Calu3 (cell line): ENCODE data around the gene MTX2. TPM values are rescaled to one million over a fixed set of nuclear protein-coding genes. Genes with fewer than 3 reads are reported as not detected.

Experiments used
- Bru-seq: library from RNA; stranded (reverse); fragments of 400-500 nt; gene quantifications from one replicate; lab custom pipeline; 2021; lab: Mats Ljungman, UMichigan
- BruChase-seq, 2 experiments: library from RNA; stranded (reverse); fragments of 400-500 nt; gene quantifications; one replicate each; lab custom pipeline; 2021; lab: Mats Ljungman, UMichigan
- BruUV-seq: library from RNA; stranded (reverse); fragments of 400-500 nt; replicated peaks from 2 replicates; lab custom pipeline; 2021; lab: Mats Ljungman, UMichigan
- CTCF ChIA-PET: fragments of 300-600 bp; sonication (Branson Sonifier 250); formaldehyde crosslinking; loops from one replicate; lab custom pipeline; 2022; ENCODE audit warnings: antibody characterized with exemption; lab: Charles Lee
- DNase-seq: peaks from one replicate; pipeline ENCODE4 v3.0.0; 2022
- H3K27ac Mint-ChIP-seq: one replicate; pipeline ENCODE4 v1.8.0; 2022; ENCODE audit warnings: mixed read lengths; ENCODE audit not compliant: unreplicated experiment
- H3K27me3 Mint-ChIP-seq: one replicate; pipeline ENCODE4 v1.8.0; 2022; ENCODE audit warnings: mixed read lengths; ENCODE audit not compliant: unreplicated experiment
- H3K36me3 Mint-ChIP-seq: one replicate; pipeline ENCODE4 v1.8.0; 2022; ENCODE audit warnings: mild to moderate bottlenecking, moderate library complexity, mixed read lengths; ENCODE audit not compliant: insufficient read depth, unreplicated experiment
- H3K4me1 Mint-ChIP-seq: one replicate; pipeline ENCODE4 v1.8.0; 2022; ENCODE audit warnings: mild to moderate bottlenecking, low read depth, mixed read lengths; ENCODE audit not compliant: unreplicated experiment
- H3K4me3 Mint-ChIP-seq: one replicate; pipeline ENCODE4 v1.8.0; 2022; ENCODE audit warnings: mild to moderate bottlenecking, low read depth, moderate library complexity, mixed read lengths; ENCODE audit not compliant: unreplicated experiment
- H3K9me3 Mint-ChIP-seq: one replicate; pipeline ENCODE4 v1.8.0; 2022; ENCODE audit warnings: low read depth, mixed read lengths; ENCODE audit not compliant: unreplicated experiment
- intact Hi-C: fragments of 100-400 bp; cut with micrococcal nuclease; formaldehyde crosslinking; loops from one replicate; pipeline ENCODE4 v1.10.0; 2022; ENCODE audit not compliant: unreplicated experiment
- long read RNA-seq: library from polyadenylated mRNA; stranded (forward); transcript quantifications from one replicate; pipeline ENCODE4 v2.0.0, GENCODE V29; 2022
- total RNA-seq: library from RNA; stranded (reverse); gene quantifications from 2 replicates; pipeline ENCODE4 v1.2.3, GENCODE V29; 2022
- TF ChIP-seq, protein P1 (sequence below): fragments of 200-600 bp; IDR thresholded peaks from one replicate; pipeline ENCODE4 v1.8.0; 2022; ENCODE audit warnings: antibody characterized with exemption; ENCODE audit not compliant: unreplicated experiment

MTX2 gene
- total RNA-seq (36.0 and 44.7 TPM in 2 replicates), Bru-seq, nascent RNA (percentile 91 among the genes with signal in this experiment), BruChase-seq, experiment 1, labeled RNA remaining after a 6-hour chase (percentile 86 among the genes with signal in this experiment), BruChase-seq, experiment 2, labeled RNA remaining after a 2-hour chase (percentile 91 among the genes with signal in this experiment)
- long read RNA-seq, transcript MTX2-201 (10 exons, 1,364 nt), result major isoform, 87 of 102 reads
- long read RNA-seq, partial matches to known transcripts, result 3 of 102 reads
- long read RNA-seq, other reads (novel, unspliced or antisense), result 10 of 102 reads

DNA sequence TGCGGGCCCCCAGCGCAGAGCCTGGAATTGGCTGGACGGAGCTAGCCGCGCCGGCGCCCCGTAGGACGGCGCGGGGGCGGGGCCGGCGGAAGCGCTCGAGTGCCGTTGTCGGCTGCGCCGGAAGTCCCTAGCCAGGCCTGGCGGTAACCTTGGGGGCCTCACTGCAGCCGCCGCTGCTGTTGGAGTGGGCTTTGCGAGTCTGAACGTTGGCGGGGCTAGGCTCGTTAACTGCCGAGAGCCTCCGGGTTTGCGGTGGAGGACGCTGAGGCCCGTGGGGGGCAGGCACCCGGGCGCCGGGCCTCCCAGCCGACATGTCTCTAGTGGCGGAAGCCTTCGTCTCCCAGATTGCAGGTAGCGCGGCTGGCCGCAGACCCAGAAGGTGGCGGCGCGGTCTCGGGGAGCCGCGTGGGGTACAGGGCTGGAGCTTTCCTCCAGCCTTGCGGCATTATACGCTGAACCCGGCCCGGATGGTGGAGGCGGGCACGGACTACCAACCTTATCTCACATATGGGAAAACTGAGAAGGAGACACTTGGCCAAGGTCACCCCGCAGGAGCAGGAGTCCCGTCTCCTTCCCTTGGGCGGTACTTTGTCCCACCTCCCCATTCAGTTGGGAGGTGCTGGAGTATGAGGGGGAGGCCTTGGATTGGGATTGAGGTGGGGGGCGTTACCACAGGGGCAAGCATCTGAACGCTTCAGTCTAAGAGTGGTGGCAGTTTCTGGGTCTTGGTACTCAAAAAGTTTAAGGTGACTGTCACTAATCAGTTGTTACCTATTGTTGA lies at the start of gene MTX2:
TSS of gene MTX2 (plus strand) at position 124 of the 781 bp plus-strand sequence. CDS start at position 312, 188 bp downstream.
- intact Hi-C loops, result loop anchor here (5.0 kb wide), 1 partner anchor 127 kb away; no protein-coding TSS in a partner anchor
- Mint-ChIP-seq H3K4me1 (peaks cover 13% of the 10 kb centered on the region), H3K27me3 (no peaks in the 10 kb centered on the region), H3K27ac (peak within 1 kb of the TSS; percentile 81), H3K36me3 (peaks cover 20% of the 10 kb centered on the region), H3K4me3 (peak within 1 kb of the TSS; percentile 97), H3K9me3 (no peaks in the 10 kb centered on the region)
- TF ChIP-seq, protein P1, sequence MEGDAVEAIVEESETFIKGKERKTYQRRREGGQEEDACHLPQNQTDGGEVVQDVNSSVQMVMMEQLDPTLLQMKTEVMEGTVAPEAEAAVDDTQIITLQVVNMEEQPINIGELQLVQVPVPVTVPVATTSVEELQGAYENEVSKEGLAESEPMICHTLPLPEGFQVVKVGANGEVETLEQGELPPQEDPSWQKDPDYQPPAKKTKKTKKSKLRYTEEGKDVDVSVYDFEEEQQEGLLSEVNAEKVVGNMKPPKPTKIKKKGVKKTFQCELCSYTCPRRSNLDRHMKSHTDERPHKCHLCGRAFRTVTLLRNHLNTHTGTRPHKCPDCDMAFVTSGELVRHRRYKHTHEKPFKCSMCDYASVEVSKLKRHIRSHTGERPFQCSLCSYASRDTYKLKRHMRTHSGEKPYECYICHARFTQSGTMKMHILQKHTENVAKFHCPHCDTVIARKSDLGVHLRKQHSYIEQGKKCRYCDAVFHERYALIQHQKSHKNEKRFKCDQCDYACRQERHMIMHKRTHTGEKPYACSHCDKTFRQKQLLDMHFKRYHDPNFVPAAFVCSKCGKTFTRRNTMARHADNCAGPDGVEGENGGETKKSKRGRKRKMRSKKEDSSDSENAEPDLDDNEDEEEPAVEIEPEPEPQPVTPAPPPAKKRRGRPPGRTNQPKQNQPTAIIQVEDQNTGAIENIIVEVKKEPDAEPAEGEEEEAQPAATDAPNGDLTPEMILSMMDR, result peak; percentile 26
- CTCF ChIA-PET, result interaction anchor here (0.6 to 0.9 kb wide), 2 partner anchors 117 to 185 kb away, joined by 3 to 7 read pairs; no protein-coding TSS in a partner anchor
- BruUV-seq, result no TSS peak
- DNase-seq, result peak; percentile 86

DNA sequence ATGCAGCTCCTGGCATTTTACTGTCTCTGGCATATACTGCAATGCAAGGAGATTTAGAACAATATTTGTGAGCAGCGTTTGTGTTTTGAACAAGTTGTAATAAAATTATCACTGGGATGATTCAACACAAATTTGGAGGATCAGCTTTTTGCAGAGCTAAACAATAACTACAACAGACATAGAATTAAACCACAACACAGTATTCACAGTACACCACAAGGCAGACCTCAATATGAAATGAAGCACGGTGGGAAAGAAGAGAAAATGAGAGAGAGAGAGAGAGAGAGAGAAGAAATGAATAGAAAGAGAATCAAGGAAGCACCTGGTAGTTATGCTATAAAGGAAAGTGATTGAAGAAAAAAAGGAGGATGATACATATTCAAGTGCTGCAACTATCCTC lies 41.4 kb upstream of the MTX2 start:
- H3K36me3 Mint-ChIP-seq, result no peaks in the 10 kb centered on the region
- TF ChIP-seq, protein P1, result no peak
- no peaks in the 10 kb centered on the region for H3K4me1 Mint-ChIP-seq
- H3K27me3 Mint-ChIP-seq, result no peaks in the 10 kb centered on the region
- intact Hi-C loops, result no loop called here
- H3K9me3 Mint-ChIP-seq, result no peaks in the 10 kb centered on the region
- no peak overlapping the region for H3K27ac Mint-ChIP-seq
- DNase-seq, result no peak
- CTCF ChIA-PET, result no interaction called here
- no TSS peak for BruUV-seq
- H3K4me3 Mint-ChIP-seq, result no peak overlapping the region

DNA sequence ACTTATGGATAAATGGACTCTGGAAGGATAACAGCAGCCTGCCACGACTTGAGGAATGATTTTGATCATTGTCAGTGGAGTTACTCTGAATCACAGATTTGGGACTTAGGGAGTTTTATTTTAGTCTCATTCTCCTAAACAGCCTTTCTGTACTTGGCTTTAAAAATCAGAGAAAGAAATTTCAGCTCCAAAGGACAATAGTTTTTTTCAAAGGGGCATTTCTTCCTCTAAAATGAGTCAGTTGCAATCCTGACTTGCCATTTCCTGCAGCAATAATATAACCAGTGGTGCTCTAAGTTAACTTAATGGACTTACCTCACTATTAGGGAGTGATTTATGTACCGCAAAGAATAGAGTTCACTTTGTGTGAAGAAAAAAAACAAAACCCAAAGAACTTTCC lies 35.1 kb upstream of the MTX2 start:
- no peaks in the 10 kb centered on the region for H3K36me3 Mint-ChIP-seq
- DNase-seq, result no peak
- CTCF ChIA-PET, result interaction anchor here (0.7 to 1.3 kb wide), 2 partner anchors 8 to 438 kb away, joined by 3 to 6 read pairs; no protein-coding TSS in a partner anchor
- TF ChIP-seq, protein P1, result no peak
- H3K4me3 Mint-ChIP-seq, result no peak overlapping the region
- H3K27me3 Mint-ChIP-seq, result no peaks in the 10 kb centered on the region
- H3K9me3 Mint-ChIP-seq, result no peaks in the 10 kb centered on the region
- no TSS peak for BruUV-seq
- intact Hi-C loops, result no loop called here
- H3K4me1 Mint-ChIP-seq, result no peaks in the 10 kb centered on the region
- H3K27ac Mint-ChIP-seq, result no peak overlapping the region

DNA sequence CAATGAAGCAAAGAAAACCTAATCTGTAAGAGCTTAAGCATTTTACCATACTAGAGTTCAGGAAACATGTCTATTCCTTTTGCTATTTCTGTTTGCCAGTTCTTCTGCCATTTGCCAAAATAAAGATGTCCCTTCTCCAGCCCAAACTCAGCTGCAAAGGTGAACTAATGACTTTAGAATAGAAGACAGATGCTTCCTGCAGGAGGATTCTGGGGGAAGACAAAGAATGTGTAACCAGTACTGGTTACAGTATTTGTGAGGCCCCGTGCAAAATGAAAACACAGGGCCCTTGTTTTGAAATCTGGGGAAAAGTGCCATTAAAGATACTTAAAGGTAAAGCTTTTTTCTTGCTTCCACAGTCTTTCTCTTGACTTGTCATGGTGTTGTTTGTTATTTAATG lies 34.3 kb upstream of the MTX2 start:
- no peaks in the 10 kb centered on the region for H3K9me3 Mint-ChIP-seq
- CTCF ChIA-PET, result interaction anchor here (1.3 kb wide), 1 partner anchor 9 kb away, joined by 3 read pairs; no protein-coding TSS in a partner anchor
- no peaks in the 10 kb centered on the region for H3K36me3 Mint-ChIP-seq
- no peak overlapping the region for H3K4me3 Mint-ChIP-seq
- TF ChIP-seq, protein P1, result no peak
- H3K27me3 Mint-ChIP-seq, result no peaks in the 10 kb centered on the region
- H3K27ac Mint-ChIP-seq, result no peak overlapping the region
- H3K4me1 Mint-ChIP-seq, result no peaks in the 10 kb centered on the region
- DNase-seq, result no peak
- no TSS peak for BruUV-seq
- intact Hi-C loops, result no loop called here
